MM.1S (cell line): Measurements from ENCODE around the gene GALNT10.

Experiments used
- CTCF ChIP-seq: fragments of 300-600 bp; sonication (generic); IDR thresholded peaks from 2 replicates; pipeline ENCODE4 v1.5.1; 2016; ENCODE audit warnings: antibody characterized with exemption, low read length, mixed read lengths
- EZH2 ChIP-seq: fragments of 300-600 bp; sonication (generic); optimal IDR thresholded peaks from 2 replicates; pipeline ENCODE3; 2017; ENCODE audit warnings: low read depth, mild to moderate bottlenecking, antibody characterized with exemption, low read length, mixed read lengths
- EZH2phosphoT487 ChIP-seq: fragments of 300-600 bp; sonication (generic); IDR thresholded peaks from 2 replicates; pipeline ENCODE4 v1.6.1; 2018; ENCODE audit warnings: antibody characterized with exemption, low read length

DNA sequence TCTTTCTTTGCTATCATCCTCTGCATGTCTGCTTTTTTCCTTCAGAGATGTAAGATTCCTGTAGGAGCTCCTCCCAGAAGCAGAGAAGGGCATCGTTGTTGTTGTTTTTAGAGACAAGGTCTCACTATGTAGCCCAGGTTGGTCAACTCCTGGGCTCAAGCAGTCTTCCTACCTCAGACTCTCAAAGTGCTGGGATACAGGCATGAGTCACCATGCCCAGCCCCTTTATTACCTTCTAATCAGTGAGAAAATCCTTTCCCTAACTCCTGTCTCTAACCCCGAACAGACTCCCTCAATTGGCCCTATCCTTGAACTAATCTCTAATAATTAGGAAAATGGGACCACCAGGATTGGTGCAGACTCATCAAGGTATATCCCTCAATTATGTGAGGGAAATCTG lies 64.4 kb downstream of the GALNT10 start:
- TF ChIP-seq CTCF: no peak
- TF ChIP-seq EZH2phosphoT487: no peak
- no peak for TF ChIP-seq EZH2
